ENCODE measurements around the gene CDC34.

- TF ChIP-seq, protein P1, sequence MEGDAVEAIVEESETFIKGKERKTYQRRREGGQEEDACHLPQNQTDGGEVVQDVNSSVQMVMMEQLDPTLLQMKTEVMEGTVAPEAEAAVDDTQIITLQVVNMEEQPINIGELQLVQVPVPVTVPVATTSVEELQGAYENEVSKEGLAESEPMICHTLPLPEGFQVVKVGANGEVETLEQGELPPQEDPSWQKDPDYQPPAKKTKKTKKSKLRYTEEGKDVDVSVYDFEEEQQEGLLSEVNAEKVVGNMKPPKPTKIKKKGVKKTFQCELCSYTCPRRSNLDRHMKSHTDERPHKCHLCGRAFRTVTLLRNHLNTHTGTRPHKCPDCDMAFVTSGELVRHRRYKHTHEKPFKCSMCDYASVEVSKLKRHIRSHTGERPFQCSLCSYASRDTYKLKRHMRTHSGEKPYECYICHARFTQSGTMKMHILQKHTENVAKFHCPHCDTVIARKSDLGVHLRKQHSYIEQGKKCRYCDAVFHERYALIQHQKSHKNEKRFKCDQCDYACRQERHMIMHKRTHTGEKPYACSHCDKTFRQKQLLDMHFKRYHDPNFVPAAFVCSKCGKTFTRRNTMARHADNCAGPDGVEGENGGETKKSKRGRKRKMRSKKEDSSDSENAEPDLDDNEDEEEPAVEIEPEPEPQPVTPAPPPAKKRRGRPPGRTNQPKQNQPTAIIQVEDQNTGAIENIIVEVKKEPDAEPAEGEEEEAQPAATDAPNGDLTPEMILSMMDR (IDR thresholded peaks at IDR 0.05; ENCODE audit: low read depth, low read length, missing input control): no peak
- TF ChIP-seq, protein P2, sequence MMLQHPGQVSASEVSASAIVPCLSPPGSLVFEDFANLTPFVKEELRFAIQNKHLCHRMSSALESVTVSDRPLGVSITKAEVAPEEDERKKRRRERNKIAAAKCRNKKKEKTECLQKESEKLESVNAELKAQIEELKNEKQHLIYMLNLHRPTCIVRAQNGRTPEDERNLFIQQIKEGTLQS (IDR thresholded peaks at IDR 0.05): no peak
- TF ChIP-seq MAX (IDR thresholded peaks at IDR 0.05) (no peak), REST (IDR thresholded peaks at IDR 0.05) (no peak), ZBTB33 (IDR thresholded peaks at IDR 0.05) (no peak), YY1 (IDR thresholded peaks at IDR 0.05) (no peak), RAD21 (IDR thresholded peaks at IDR 0.05) (no peak), TAF1 (conservative IDR thresholded peaks at IDR 0.05) (no peak)
Measured at GRCh38 chr19:547836-548720, 16.5 kb downstream of the CDC34 start.

All from liver (tissue), 3 donors.